Panc1 (cell line): ENCODE data around the gene MAPK10.

Experiments
- POLR2AphosphoS5 ChIP-seq: IDR thresholded peaks from 2 replicates; pipeline ENCODE4 v1.6.1; 2012; ENCODE audit warnings: mild to moderate bottlenecking, low read depth, low read length, moderate library complexity
- SIN3A ChIP-seq: IDR thresholded peaks from 2 replicates; pipeline ENCODE4 v1.6.1; 2012; ENCODE audit warnings: low read depth, mild to moderate bottlenecking, low read length, moderate library complexity, borderline replicate concordance; ENCODE audit not compliant: insufficient read depth
- TF ChIP-seq, protein P1 (sequence below): fragments of 450-650 bp; IDR thresholded peaks from 2 replicates; pipeline ENCODE4 v1.5.1; 2017; ENCODE audit warnings: mild to moderate bottlenecking
- TF ChIP-seq, protein P2 (sequence below), 2 experiments: IDR thresholded peaks; 2 replicates each; pipeline ENCODE4 v1.6.1; 2011 to 2012; ENCODE audit warnings: low read depth in 2 of 2, control low read depth in 1 of 2, low read length in 1 of 2, mild to moderate bottlenecking in 1 of 2, moderate library complexity in 1 of 2; ENCODE audit not compliant: insufficient read depth in 1 of 2

DNA sequence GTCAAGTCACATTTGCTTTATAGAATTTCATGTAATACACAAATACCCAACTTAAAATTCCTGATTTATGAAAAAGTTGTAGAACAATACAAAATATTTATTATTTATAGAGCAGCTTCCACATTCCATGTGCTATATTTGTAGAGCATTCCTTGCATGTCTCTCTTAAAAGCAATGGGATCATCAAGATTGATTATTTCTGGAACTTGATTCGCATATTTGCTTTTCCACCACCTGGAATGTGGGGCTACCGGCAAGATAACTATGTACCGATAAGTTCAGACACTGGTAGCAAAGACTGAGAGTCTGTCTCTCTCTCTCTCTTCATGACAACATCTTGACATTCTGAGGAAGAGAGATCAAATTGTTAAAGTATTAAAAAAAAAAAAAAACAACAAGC lies 59.3 kb downstream of the MAPK10 start:
- TF ChIP-seq, protein P1, sequence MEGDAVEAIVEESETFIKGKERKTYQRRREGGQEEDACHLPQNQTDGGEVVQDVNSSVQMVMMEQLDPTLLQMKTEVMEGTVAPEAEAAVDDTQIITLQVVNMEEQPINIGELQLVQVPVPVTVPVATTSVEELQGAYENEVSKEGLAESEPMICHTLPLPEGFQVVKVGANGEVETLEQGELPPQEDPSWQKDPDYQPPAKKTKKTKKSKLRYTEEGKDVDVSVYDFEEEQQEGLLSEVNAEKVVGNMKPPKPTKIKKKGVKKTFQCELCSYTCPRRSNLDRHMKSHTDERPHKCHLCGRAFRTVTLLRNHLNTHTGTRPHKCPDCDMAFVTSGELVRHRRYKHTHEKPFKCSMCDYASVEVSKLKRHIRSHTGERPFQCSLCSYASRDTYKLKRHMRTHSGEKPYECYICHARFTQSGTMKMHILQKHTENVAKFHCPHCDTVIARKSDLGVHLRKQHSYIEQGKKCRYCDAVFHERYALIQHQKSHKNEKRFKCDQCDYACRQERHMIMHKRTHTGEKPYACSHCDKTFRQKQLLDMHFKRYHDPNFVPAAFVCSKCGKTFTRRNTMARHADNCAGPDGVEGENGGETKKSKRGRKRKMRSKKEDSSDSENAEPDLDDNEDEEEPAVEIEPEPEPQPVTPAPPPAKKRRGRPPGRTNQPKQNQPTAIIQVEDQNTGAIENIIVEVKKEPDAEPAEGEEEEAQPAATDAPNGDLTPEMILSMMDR = no peak
- TF ChIP-seq POLR2AphosphoS5 = no peak
- TF ChIP-seq SIN3A = no peak
- TF ChIP-seq, protein P2, sequence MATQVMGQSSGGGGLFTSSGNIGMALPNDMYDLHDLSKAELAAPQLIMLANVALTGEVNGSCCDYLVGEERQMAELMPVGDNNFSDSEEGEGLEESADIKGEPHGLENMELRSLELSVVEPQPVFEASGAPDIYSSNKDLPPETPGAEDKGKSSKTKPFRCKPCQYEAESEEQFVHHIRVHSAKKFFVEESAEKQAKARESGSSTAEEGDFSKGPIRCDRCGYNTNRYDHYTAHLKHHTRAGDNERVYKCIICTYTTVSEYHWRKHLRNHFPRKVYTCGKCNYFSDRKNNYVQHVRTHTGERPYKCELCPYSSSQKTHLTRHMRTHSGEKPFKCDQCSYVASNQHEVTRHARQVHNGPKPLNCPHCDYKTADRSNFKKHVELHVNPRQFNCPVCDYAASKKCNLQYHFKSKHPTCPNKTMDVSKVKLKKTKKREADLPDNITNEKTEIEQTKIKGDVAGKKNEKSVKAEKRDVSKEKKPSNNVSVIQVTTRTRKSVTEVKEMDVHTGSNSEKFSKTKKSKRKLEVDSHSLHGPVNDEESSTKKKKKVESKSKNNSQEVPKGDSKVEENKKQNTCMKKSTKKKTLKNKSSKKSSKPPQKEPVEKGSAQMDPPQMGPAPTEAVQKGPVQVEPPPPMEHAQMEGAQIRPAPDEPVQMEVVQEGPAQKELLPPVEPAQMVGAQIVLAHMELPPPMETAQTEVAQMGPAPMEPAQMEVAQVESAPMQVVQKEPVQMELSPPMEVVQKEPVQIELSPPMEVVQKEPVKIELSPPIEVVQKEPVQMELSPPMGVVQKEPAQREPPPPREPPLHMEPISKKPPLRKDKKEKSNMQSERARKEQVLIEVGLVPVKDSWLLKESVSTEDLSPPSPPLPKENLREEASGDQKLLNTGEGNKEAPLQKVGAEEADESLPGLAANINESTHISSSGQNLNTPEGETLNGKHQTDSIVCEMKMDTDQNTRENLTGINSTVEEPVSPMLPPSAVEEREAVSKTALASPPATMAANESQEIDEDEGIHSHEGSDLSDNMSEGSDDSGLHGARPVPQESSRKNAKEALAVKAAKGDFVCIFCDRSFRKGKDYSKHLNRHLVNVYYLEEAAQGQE (IDR thresholded peaks at IDR 0.05; ENCODE audit: insufficient read depth in 1 of 2, low read depth in 2 of 2, low read length in 1 of 2) = no peak
